MM.1S (cell line): Measurements from ENCODE around the gene GJD4.

Source experiments
- CTCF ChIP-seq: fragments of 300-600 bp; sonication (generic); IDR thresholded peaks from 2 replicates; pipeline ENCODE4 v1.5.1; 2016; ENCODE audit warnings: antibody characterized with exemption, low read length, mixed read lengths
- EZH2 ChIP-seq: fragments of 300-600 bp; sonication (generic); optimal IDR thresholded peaks from 2 replicates; pipeline ENCODE3; 2017; ENCODE audit warnings: low read depth, mild to moderate bottlenecking, antibody characterized with exemption, low read length, mixed read lengths
- EZH2phosphoT487 ChIP-seq: fragments of 300-600 bp; sonication (generic); IDR thresholded peaks from 2 replicates; pipeline ENCODE4 v1.6.1; 2018; ENCODE audit warnings: antibody characterized with exemption, low read length

GRCh38 chr10:35612385-35613106, 7.4 kb downstream of the GJD4 start:
- TF ChIP-seq CTCF = no peak
- TF ChIP-seq EZH2 = no peak
- TF ChIP-seq EZH2phosphoT487 = no peak
